Measurements from ENCODE around the gene MAPK1. TPM values are rescaled to one million over a fixed set of nuclear protein-coding genes. Genes with fewer than 3 reads are reported as not detected.
A peak's percentile ranks its signal among the peaks of the same experiment; 100 is the strongest.

MAPK1 gene
- total and polyA plus RNA-seq, 9 of the 15 experiments (the other 6 are each of a cell fraction or from before 2014, with no cell fraction given), result 46.3 to 575 (median 283) TPM

DNA sequence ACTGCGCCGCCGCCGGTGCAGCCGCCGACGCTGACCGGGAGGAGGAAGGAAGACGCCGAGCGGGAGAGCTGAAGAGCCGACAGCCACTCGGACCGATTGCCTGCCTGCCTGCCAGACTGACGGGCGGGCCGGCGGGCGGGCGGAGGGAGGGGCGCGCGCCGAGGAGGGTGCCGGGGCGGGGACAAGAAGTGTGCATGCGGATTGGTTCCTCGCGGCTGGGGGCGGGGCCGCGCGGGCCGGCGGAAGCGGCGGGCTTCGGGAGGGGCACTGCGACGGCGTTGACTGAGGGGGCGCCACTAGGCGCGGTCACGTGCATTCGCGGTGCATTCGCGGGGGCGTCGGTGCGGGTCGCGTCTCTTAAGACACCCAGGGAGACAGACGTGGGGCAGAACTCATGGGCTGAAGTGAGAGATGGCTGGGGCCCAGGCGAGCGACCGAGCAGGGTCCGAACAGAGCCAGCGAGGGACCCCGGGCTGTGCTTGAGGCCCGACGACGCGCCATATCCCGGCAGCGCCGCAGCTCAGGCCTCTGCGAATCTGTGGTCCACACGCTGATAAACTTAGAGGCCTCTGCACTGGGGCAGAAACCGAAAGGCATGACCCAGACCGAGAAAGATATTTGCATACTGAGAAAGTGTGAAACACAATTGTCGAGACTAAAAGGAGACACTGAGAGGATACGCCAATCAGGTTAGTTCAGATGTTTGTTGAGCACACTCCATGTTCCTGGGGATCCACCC lies at the start of gene MAPK1 (continued):
- TF ChIP-seq, protein P1, sequence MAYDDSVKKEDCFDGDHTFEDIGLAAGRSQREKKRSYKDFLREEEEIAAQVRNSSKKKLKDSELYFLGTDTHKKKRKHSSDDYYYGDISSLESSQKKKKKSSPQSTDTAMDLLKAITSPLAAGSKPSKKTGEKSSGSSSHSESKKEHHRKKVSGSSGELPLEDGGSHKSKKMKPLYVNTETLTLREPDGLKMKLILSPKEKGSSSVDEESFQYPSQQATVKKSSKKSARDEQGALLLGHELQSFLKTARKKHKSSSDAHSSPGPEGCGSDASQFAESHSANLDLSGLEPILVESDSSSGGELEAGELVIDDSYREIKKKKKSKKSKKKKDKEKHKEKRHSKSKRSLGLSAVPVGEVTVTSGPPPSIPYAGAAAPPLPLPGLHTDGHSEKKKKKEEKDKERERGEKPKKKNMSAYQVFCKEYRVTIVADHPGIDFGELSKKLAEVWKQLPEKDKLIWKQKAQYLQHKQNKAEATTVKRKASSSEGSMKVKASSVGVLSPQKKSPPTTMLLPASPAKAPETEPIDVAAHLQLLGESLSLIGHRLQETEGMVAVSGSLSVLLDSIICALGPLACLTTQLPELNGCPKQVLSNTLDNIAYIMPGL (CRISPR knock-in tag; IDR thresholded peaks at IDR 0.05), result peak; percentile 98
- TF ChIP-seq TSC22D4 (tag; IDR thresholded peaks at IDR 0.05), result no peak
- no peak for TF ChIP-seq ZNF253 (CRISPR knock-in tag; conservative IDR thresholded peaks at IDR 0.05)
- TF ChIP-seq, protein P2, sequence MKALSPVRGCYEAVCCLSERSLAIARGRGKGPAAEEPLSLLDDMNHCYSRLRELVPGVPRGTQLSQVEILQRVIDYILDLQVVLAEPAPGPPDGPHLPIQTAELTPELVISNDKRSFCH (CRISPR knock-in tag; IDR thresholded peaks at IDR 0.05), result no peak
- TF ChIP-seq, protein P2 (tag; IDR thresholded peaks at IDR 0.05), result no peak
- TF ChIP-seq, protein P3, sequence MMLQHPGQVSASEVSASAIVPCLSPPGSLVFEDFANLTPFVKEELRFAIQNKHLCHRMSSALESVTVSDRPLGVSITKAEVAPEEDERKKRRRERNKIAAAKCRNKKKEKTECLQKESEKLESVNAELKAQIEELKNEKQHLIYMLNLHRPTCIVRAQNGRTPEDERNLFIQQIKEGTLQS (IDR thresholded peaks at IDR 0.05), result no peak
- TF ChIP-seq, protein P3 (CRISPR knock-in tag; conservative IDR thresholded peaks at IDR 0.05), result peak; percentile 92
- no peak for TF ChIP-seq HNRNPK (IDR thresholded peaks at IDR 0.05; ENCODE audit: low read depth, low read length, poor library complexity, severe bottlenecking)
- TF ChIP-seq, protein P4, sequence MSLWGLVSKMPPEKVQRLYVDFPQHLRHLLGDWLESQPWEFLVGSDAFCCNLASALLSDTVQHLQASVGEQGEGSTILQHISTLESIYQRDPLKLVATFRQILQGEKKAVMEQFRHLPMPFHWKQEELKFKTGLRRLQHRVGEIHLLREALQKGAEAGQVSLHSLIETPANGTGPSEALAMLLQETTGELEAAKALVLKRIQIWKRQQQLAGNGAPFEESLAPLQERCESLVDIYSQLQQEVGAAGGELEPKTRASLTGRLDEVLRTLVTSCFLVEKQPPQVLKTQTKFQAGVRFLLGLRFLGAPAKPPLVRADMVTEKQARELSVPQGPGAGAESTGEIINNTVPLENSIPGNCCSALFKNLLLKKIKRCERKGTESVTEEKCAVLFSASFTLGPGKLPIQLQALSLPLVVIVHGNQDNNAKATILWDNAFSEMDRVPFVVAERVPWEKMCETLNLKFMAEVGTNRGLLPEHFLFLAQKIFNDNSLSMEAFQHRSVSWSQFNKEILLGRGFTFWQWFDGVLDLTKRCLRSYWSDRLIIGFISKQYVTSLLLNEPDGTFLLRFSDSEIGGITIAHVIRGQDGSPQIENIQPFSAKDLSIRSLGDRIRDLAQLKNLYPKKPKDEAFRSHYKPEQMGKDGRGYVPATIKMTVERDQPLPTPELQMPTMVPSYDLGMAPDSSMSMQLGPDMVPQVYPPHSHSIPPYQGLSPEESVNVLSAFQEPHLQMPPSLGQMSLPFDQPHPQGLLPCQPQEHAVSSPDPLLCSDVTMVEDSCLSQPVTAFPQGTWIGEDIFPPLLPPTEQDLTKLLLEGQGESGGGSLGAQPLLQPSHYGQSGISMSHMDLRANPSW (CRISPR knock-in tag; IDR thresholded peaks at IDR 0.05), result peak; percentile 99
- TF ChIP-seq NCOA1 (IDR thresholded peaks at IDR 0.05; ENCODE audit: low read depth), result no peak
- TF ChIP-seq SOX6 (IDR thresholded peaks at IDR 0.05), result no peak
- no peak for TF ChIP-seq ZNF644 (tag; IDR thresholded peaks at IDR 0.05; ENCODE audit: low read depth)
- no peak for TF ChIP-seq ELF2 (CRISPR knock-in tag; IDR thresholded peaks at IDR 0.05)
- TF ChIP-seq ZNF224 (CRISPR knock-in tag; IDR thresholded peaks at IDR 0.05), result no peak
- no peak for TF ChIP-seq RHOXF2B (CRISPR knock-in tag; conservative IDR thresholded peaks at IDR 0.05)
- TF ChIP-seq SMARCA5 (IDR thresholded peaks at IDR 0.05), result no peak
- TF ChIP-seq U2AF1 (optimal IDR thresholded peaks at IDR 0.05; ENCODE audit: low read depth, low read length), result no peak
- no peak for TF ChIP-seq SLC30A9 (CRISPR knock-in tag; IDR thresholded peaks at IDR 0.05)
- no peak for TF ChIP-seq MYBL2 (IDR thresholded peaks at IDR 0.05; ENCODE audit: low read depth)
- TF ChIP-seq MYBL2 (CRISPR knock-in tag; IDR thresholded peaks at IDR 0.05; ENCODE audit: borderline replicate concordance), result no peak
- TF ChIP-seq POLR3G (IDR thresholded peaks at IDR 0.05; ENCODE audit: extremely low read depth, insufficient read length, insufficient replicate concordance), result no peak
- TF ChIP-seq, protein P5, sequence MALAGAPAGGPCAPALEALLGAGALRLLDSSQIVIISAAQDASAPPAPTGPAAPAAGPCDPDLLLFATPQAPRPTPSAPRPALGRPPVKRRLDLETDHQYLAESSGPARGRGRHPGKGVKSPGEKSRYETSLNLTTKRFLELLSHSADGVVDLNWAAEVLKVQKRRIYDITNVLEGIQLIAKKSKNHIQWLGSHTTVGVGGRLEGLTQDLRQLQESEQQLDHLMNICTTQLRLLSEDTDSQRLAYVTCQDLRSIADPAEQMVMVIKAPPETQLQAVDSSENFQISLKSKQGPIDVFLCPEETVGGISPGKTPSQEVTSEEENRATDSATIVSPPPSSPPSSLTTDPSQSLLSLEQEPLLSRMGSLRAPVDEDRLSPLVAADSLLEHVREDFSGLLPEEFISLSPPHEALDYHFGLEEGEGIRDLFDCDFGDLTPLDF (CRISPR knock-in tag; IDR thresholded peaks at IDR 0.05), result peak; percentile 97
